K562 (cell line): Measurements from ENCODE around the gene URM1. TPM values are rescaled to one million over a fixed set of nuclear protein-coding genes. Genes with fewer than 3 reads are reported as not detected.

ENCODE experiments used
- ATF7 ChIP-seq: fragments of 450-650 bp; IDR thresholded peaks from 2 replicates; pipeline ENCODE4 v1.7.1; 2014; ENCODE audit warnings: mild to moderate bottlenecking, moderate library complexity
- CTBP1 ChIP-seq: fragments of 450-650 bp; IDR thresholded peaks from 2 replicates; pipeline ENCODE4 v1.6.1; 2016; ENCODE audit warnings: borderline replicate concordance
- EHMT2 ChIP-seq: fragments of 450-650 bp; IDR thresholded peaks from 2 replicates; pipeline ENCODE4 v1.6.1; 2018; ENCODE audit warnings: antibody characterized with exemption
- HDAC2 ChIP-seq: fragments of 450-650 bp; IDR thresholded peaks from 2 replicates; pipeline ENCODE4 v1.6.1; 2016; ENCODE audit warnings: mild to moderate bottlenecking
- HDAC6 ChIP-seq: IDR thresholded peaks from 2 replicates; pipeline ENCODE4 v1.6.1; 2012; ENCODE audit warnings: low read depth, mild to moderate bottlenecking, control low read depth, inconsistent platforms, low read length, moderate library complexity
- HDAC8 ChIP-seq: fragments of 450-650 bp; IDR thresholded peaks from 2 replicates; pipeline ENCODE4 v1.6.1; 2016; ENCODE audit warnings: mild to moderate bottlenecking, missing genetic modification characterization, moderate library complexity, missing compliant biosample characterization
- MCM3 ChIP-seq: fragments of 450-650 bp; IDR thresholded peaks from 2 replicates; pipeline ENCODE4 v1.6.1; 2016
- RCOR1 ChIP-seq, 2 experiments: IDR thresholded peaks; 2 replicates each; pipeline ENCODE4 v1.6.1; 2012; ENCODE audit warnings: low read depth in 2 of 2, low read length in 2 of 2, borderline replicate concordance in 1 of 2, improper control_type of control experiment in 1 of 2
- SMC3 ChIP-seq: conservative IDR thresholded peaks from 2 replicates; pipeline ENCODE4 v1.6.1; 2011; ENCODE audit warnings: low read depth, low read length, improper control_type of control experiment; ENCODE audit not compliant: insufficient read depth
- SREBF1 ChIP-seq: fragments of 150-350 bp; IDR thresholded peaks from 2 replicates; pipeline ENCODE4 v1.6.1; 2014; ENCODE audit warnings: antibody characterized with exemption, low read depth, low read length, borderline replicate concordance
- ZBTB1 ChIP-seq: sonication (generic); formaldehyde crosslinking; IDR thresholded peaks from 2 replicates; pipeline ENCODE4 v1.8.1; 2023; ENCODE audit warnings: missing genetic modification reagents, low read depth, mild to moderate bottlenecking, borderline replicate concordance
- ZNF146 ChIP-seq: IDR thresholded peaks from one replicate; pipeline ENCODE4 v1.6.1; 2018; ENCODE audit warnings: missing compliant biosample characterization; ENCODE audit not compliant: unreplicated experiment
- ZNF354B ChIP-seq: fragments of 250-450 bp; sonication (Bioruptor Pico); IDR thresholded peaks from 2 replicates; pipeline ENCODE4 v1.4.0; 2020
- ZNF583 ChIP-seq: fragments of 250-450 bp; sonication (Bioruptor Pico); IDR thresholded peaks from 2 replicates; pipeline ENCODE4 v1.4.0; 2020
- ZNF586 ChIP-seq: fragments of 450-650 bp; formaldehyde crosslinking; conservative IDR thresholded peaks from 2 replicates; pipeline ENCODE4 v1.4.0; 2020; ENCODE audit warnings: mild to moderate bottlenecking, moderate library complexity
- ZNF589 ChIP-seq: fragments of 200-800 bp; sonication (Bioruptor generic); IDR thresholded peaks from 2 replicates; pipeline ENCODE4 v1.6.1; 2016; ENCODE audit warnings: low read depth, missing genetic modification characterization, missing compliant biosample characterization
- polyA plus RNA-seq, 8 experiments: library from polyadenylated mRNA; depleted of rRNA in 4 of 8; stranded (reverse) in 5 of 8; unstranded in 3 of 8; fragments of >200 nt; fragmentation: Nextera tagmentation in 2 of 8; fragmentation: Illumina TruSeq in 1 of 8; extraction: Ambion mirVana in 2 of 8; extraction: Trizol in 1 of 8; gene quantifications; 2 replicates each; pipeline versions ENCODE4 v1.2.1 to v1.2.3, GENCODE V29; 2011 to 2014; ENCODE audit warnings: inconsistent platforms in 1 of 8, missing spikeins in 1 of 8
- total RNA-seq, 7 experiments: library from RNA; depleted of rRNA in 6 of 7; stranded (reverse); fragments of >200 nt in 6 of 7; fragmentation: Illumina TruSeq in 2 of 7; extraction: Trizol in 2 of 7; gene quantifications; 2 replicates each; pipeline versions ENCODE4 v1.2.1 to v1.2.3, GENCODE V29; 2011 to 2021; ENCODE audit warnings: low replicate concordance in 1 of 7
- TF ChIP-seq, protein P1 (sequence below): fragments of 250-450 bp; sonication (Bioruptor Pico); IDR thresholded peaks from 2 replicates; pipeline ENCODE4 v1.5.0; 2021; ENCODE audit warnings: mild to moderate bottlenecking, moderate library complexity
- TF ChIP-seq, protein P2 (sequence below): fragments of 150-350 bp; IDR thresholded peaks from 2 replicates; pipeline ENCODE4 v1.6.1; 2014; ENCODE audit warnings: low read depth, mild to moderate bottlenecking, low read length, borderline replicate concordance
- TF ChIP-seq, protein P3 (sequence below), 2 experiments: fragments of 250-450 bp in 1 of 2; fragments of 450-650 bp in 1 of 2; sonication (Bioruptor Pico) in 1 of 2; IDR thresholded peaks; 2 replicates each; pipeline versions ENCODE4 v1.6.1 to v1.8.0; 2016 to 2021; ENCODE audit warnings: mild to moderate bottlenecking in 2 of 2, moderate library complexity in 2 of 2, missing compliant biosample characterization in 1 of 2, missing genetic modification characterization in 1 of 2
- TF ChIP-seq, protein P4 (sequence below): sonication (generic); formaldehyde crosslinking; IDR thresholded peaks from 2 replicates; pipeline ENCODE4 v1.8.0; 2022; ENCODE audit warnings: missing genetic modification reagents, mild to moderate bottlenecking, moderate library complexity, borderline replicate concordance

URM1 gene
- total and polyA plus RNA-seq, 9 of the 15 experiments (the other 6 are each of a cell fraction or from before 2014, with no cell fraction given), result 10.1 to 88.9 (median 53.3) TPM

DNA sequence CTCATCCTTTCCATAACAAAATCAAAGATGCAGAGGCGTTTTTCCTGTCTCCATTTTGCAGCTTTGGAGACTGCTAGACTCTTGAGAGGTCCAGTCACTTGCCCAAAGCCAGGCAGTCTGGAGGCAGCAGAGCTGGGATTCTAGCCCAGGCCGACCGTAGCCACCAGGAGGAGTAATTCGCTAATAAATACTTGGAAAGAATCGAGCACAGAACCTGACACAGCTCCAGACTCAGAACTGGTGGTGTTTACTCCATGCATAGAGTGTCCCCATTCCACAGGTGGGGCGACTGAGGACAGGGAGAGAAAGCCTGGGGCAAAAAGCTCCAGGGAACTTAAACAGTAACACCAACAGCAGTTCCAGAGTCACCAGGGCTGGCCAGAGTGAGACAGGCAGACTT, 38.8 kb downstream of the URM1 start (continued):
- TF ChIP-seq, protein P1, sequence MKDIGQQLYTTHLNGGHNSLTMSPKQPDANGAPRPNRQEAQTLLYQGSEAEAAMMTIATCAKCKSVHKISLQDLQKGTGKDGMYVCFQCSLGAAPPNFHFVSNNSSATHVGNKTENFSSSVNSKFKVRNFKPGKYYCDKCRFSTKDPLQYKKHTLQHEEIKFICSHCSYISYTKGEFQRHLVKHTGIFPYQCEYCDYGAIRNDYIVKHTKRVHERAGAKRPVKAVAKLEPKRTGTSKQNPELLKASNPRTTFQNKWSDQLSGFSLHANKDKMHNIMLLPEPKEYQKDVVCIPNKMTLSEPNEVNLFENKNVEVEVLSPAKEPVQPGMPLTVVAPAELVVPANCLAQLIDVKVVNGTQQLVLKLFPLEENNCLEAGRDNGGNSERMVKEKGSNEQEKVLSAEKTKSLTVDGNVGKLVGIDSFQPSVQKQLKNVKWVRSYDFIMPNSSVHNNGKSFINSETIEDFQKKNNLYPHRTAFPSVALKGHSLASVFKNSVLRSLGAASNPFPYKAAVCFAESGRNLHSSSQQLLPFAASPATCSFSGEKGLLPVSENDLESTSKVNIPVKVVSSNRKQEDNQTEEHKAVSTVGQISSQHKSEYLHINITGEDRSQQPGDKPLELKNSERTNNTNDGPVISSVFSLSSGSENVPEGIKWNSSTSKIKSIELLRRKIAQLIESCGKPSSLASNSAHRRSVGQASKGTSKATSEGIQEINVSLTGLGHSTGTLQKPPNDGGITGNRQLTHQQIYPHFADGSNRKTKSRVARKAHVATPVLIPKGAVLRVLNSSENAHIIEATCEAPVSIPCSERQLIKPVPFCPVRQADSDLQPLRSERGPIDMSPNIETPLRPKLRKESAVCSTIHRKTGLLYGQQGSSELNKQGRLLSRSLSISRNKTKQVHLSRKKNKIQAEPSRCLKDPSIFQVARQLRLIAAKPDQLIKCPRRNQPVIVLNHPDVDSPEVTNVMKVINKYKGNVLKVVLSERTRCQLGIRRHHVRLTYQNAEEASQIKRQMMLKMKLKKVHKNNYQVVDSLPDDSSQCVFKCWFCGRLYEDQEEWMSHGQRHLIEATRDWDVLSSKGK (CRISPR knock-in tag), result no peak
- TF ChIP-seq EHMT2 (no peak), ATF7 (no peak), SREBF1 (no peak), HDAC2 (no peak), HDAC8 (tag) (no peak), MCM3 (no peak), HDAC6 (no peak), CTBP1 (no peak), ZNF146 (CRISPR knock-in tag) (no peak), RCOR1 (IDR thresholded peaks at IDR 0.05; ENCODE audit: borderline replicate concordance in 1 of 2, low read depth in 2 of 2, low read length in 2 of 2) (0 out of 4 replicates have a peak, but pooled peaks of 1 of the 2 experiments have one; percentile 3), ZNF586 (CRISPR knock-in tag) (no peak), ZNF583 (no peak), ZNF354B (no peak), ZNF589 (CRISPR knock-in tag) (no peak), ZBTB1 (CRISPR knock-in tag) (no peak), SMC3 (0 out of 2 replicates have a peak, but pooled peaks have one; percentile 17)
- TF ChIP-seq, protein P2, sequence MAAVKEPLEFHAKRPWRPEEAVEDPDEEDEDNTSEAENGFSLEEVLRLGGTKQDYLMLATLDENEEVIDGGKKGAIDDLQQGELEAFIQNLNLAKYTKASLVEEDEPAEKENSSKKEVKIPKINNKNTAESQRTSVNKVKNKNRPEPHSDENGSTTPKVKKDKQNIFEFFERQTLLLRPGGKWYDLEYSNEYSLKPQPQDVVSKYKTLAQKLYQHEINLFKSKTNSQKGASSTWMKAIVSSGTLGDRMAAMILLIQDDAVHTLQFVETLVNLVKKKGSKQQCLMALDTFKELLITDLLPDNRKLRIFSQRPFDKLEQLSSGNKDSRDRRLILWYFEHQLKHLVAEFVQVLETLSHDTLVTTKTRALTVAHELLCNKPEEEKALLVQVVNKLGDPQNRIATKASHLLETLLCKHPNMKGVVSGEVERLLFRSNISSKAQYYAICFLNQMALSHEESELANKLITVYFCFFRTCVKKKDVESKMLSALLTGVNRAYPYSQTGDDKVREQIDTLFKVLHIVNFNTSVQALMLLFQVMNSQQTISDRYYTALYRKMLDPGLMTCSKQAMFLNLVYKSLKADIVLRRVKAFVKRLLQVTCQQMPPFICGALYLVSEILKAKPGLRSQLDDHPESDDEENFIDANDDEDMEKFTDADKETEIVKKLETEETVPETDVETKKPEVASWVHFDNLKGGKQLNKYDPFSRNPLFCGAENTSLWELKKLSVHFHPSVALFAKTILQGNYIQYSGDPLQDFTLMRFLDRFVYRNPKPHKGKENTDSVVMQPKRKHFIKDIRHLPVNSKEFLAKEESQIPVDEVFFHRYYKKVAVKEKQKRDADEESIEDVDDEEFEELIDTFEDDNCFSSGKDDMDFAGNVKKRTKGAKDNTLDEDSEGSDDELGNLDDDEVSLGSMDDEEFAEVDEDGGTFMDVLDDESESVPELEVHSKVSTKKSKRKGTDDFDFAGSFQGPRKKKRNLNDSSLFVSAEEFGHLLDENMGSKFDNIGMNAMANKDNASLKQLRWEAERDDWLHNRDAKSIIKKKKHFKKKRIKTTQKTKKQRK, result no peak
- TF ChIP-seq, protein P3, sequence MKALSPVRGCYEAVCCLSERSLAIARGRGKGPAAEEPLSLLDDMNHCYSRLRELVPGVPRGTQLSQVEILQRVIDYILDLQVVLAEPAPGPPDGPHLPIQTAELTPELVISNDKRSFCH (CRISPR knock-in tag; IDR thresholded peaks at IDR 0.05), result no peak
- TF ChIP-seq, protein P3 (tag; IDR thresholded peaks at IDR 0.05), result no peak
- TF ChIP-seq, protein P4, sequence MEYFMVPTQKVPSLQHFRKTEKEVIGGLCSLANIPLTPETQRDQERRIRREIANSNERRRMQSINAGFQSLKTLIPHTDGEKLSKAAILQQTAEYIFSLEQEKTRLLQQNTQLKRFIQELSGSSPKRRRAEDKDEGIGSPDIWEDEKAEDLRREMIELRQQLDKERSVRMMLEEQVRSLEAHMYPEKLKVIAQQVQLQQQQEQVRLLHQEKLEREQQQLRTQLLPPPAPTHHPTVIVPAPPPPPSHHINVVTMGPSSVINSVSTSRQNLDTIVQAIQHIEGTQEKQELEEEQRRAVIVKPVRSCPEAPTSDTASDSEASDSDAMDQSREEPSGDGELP, result no peak
